ENCODE measurements around the gene ZBTB38. TPM values are rescaled to one million over a fixed set of nuclear protein-coding genes. Genes with fewer than 3 reads are reported as not detected.

Gene ZBTB38
- 116 TPM for total RNA-seq
- long read RNA-seq, transcript ZBTB38-211 (3 exons, 644 nt), result minor isoform, 10 of 76 reads
- long read RNA-seq, transcript ZBTB38-201 (1 exons, 3,588 nt), result major isoform, 37 of 76 reads
- long read RNA-seq, partial matches to known transcripts, result 0 of 76 reads
- long read RNA-seq, other reads (novel, unspliced or antisense), result 22 of 76 reads

DNA sequence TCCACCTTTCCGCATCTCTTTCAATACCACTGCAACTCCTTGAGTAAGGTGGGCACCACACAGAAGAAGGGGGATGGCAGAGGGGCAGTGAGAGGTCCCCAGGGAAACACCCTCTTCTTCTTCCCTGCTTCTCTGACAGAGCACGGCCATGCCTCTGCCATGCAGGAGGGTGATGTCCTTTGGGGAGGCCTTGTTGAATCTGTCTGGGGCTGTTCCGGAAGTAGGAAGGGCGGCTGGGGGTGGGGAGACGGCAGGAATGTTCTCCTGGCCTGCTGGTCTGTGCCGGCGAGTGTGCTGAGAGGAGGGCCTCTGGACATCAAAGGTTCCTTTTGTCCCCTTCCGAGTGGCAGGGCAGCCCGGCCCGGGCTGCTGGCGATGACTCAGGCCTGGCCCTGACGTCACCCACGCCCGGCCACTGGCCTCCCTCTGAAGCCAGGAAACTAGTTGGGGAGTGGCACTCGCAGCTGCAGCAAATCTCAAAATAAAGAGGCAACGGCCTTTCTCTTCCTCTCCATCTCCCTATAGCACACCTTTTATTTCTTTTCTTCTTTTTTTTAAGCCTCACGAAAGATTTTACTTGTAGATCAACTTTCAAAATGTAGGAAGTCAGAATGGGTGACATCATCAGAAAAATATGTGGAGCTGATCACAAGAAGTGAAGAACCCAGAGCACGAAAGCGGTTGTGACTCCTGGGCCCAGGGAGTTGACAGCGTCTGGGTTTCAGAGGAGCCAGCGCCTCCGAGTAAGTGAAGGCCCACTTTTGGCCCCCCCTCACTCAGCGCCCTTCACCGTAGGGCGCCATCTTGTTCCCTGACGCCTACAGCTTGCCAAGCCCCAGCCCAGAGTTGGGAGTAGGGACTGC, at the start of gene ZBTB38:
Gene ZBTB38, plus strand, starts transcription at position 443 of the 863 bp plus-strand sequence. CDS start 73,885 bp downstream, outside the sequence.
- Histone ChIP-seq H3K36me3 (peaks cover 7% of the 10 kb centered on the region), H3K27me3 (ENCODE audit: low read depth) (no peaks in the 10 kb centered on the region), H3K4me3 (peak within 1 kb of the TSS; percentile 59), H3K4me1 (peaks cover 62% of the 10 kb centered on the region), H3K27ac (replicated peaks) (peak within 1 kb of the TSS; percentile 93), H3K9me3 (replicated peaks) (peaks cover 9% of the 10 kb centered on the region)
- intact Hi-C loops (cut with micrococcal nuclease), result no loop called here
- TF ChIP-seq, protein P1, sequence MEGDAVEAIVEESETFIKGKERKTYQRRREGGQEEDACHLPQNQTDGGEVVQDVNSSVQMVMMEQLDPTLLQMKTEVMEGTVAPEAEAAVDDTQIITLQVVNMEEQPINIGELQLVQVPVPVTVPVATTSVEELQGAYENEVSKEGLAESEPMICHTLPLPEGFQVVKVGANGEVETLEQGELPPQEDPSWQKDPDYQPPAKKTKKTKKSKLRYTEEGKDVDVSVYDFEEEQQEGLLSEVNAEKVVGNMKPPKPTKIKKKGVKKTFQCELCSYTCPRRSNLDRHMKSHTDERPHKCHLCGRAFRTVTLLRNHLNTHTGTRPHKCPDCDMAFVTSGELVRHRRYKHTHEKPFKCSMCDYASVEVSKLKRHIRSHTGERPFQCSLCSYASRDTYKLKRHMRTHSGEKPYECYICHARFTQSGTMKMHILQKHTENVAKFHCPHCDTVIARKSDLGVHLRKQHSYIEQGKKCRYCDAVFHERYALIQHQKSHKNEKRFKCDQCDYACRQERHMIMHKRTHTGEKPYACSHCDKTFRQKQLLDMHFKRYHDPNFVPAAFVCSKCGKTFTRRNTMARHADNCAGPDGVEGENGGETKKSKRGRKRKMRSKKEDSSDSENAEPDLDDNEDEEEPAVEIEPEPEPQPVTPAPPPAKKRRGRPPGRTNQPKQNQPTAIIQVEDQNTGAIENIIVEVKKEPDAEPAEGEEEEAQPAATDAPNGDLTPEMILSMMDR (IDR thresholded peaks at IDR 0.05; ENCODE audit: borderline replicate concordance), result no peak
- DNase-seq, result peak; percentile 88

DNA sequence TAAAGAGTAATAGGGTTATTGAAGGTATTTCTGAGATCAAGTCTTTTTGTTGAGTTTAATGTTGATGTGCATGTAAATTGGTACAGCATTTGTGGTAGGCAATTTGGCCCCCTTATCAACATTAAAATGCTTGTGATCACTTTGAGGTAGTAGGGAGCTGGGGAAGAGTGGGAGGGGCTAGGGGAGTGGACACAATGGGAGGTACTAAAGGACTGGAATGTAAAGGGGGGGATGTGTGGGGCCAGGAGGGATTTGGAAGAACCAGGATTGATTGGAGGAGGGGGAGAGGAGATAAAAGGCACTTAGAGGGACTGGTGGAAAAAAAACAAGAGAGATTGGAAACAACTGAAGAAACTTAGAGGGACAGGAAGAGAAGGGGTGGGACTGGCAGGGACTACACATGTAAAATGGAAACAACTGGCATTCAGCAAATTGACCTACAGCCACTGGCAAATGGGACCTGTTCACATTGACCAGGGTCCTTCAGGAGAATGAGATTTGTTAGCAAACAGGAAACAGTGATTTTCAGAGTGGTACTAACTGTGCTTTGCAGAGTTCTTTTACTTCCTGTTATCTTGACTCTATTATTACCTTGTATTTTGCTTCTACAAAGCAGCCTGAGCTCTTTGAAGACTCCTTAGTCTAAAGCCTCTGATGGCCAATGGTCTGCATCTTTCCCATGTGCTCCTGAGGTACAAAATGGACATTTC, 47.8 kb upstream of the ZBTB38 start:
- no peak overlapping the region for H3K27ac ChIP-seq (replicated peaks)
- H3K4me3 ChIP-seq, result no peak overlapping the region
- H3K4me1 ChIP-seq, result no peaks in the 10 kb centered on the region
- no peaks in the 10 kb centered on the region for H3K27me3 ChIP-seq (ENCODE audit: low read depth)
- no peaks in the 10 kb centered on the region for H3K9me3 ChIP-seq (replicated peaks)
- no peaks in the 10 kb centered on the region for H3K36me3 ChIP-seq
- TF ChIP-seq, protein P1 (IDR thresholded peaks at IDR 0.05; ENCODE audit: borderline replicate concordance), result no peak
- DNase-seq, result no peak
- intact Hi-C loops (cut with micrococcal nuclease), result no loop called here

DNA sequence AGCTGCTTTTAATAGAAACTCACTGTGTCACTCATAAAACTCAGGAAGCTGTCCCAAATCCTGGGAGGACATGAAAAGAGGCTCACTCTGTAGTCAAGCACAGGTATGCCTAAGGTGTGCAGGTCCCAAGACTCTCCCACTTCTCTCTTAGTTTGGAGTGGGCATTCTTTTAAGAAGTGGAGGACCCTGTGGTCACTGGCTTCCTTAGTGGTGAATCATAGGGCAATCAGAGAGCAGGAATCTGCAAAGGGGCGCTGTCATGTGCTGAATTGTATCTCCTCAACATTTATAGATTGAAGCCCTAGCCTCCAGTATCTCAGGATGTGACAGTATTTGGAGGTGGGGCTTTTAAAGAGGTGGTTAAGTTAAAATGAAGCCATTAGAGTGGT, 47.2 kb upstream of the ZBTB38 start:
- Histone ChIP-seq H3K9me3 (replicated peaks) (no peaks in the 10 kb centered on the region), H3K36me3 (no peaks in the 10 kb centered on the region), H3K27ac (replicated peaks) (no peak overlapping the region), H3K27me3 (ENCODE audit: low read depth) (no peaks in the 10 kb centered on the region), H3K4me3 (no peak overlapping the region), H3K4me1 (no peaks in the 10 kb centered on the region)
- no peak for DNase-seq
- intact Hi-C loops (cut with micrococcal nuclease), result no loop called here
- TF ChIP-seq, protein P1 (IDR thresholded peaks at IDR 0.05; ENCODE audit: borderline replicate concordance), result no peak

DNA sequence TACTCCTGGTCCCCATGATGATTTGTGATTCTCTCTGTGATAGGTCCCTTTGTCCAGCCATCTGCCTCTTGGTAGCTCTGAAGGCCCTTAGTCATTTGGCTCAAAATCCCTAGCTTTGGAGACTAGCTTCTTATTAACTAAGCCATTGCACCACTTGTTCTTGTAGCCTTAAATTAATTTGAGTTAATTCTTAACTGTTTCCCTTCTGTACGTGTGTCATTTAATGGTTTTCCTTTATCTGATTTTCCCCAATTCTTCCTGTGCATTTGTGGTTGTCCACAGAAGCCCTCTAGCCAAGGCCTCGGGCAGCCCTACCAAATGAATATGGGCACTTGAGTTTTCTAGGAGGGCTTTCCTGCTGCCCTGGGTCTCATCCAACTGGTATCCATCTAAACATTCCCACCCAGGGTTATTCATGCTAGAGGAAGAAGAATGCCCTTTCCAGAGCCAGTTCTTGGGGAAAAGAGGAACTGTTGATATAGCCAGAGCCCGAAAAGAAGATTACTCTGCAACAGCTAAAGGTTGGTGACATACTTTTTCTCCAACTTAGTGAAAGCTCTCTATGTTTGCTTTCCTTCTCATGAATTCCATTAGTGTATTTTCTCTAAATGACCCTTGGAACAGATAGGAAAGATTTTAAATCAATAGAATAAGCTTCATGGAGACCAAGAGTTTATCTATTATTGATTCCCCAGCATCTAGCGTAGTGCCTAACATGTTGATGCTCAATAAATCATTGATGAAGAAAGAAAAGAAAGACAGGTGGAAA, 44.2 kb upstream of the ZBTB38 start:
- H3K27me3 ChIP-seq (ENCODE audit: low read depth), result no peaks in the 10 kb centered on the region
- no peaks in the 10 kb centered on the region for H3K36me3 ChIP-seq
- no peak overlapping the region for H3K4me3 ChIP-seq
- no peak overlapping the region for H3K27ac ChIP-seq (replicated peaks)
- no peaks in the 10 kb centered on the region for H3K9me3 ChIP-seq (replicated peaks)
- DNase-seq, result no peak
- TF ChIP-seq, protein P1 (IDR thresholded peaks at IDR 0.05; ENCODE audit: borderline replicate concordance), result no peak
- intact Hi-C loops (cut with micrococcal nuclease), result no loop called here
- H3K4me1 ChIP-seq, result peaks cover 6% of the 10 kb centered on the region

DNA sequence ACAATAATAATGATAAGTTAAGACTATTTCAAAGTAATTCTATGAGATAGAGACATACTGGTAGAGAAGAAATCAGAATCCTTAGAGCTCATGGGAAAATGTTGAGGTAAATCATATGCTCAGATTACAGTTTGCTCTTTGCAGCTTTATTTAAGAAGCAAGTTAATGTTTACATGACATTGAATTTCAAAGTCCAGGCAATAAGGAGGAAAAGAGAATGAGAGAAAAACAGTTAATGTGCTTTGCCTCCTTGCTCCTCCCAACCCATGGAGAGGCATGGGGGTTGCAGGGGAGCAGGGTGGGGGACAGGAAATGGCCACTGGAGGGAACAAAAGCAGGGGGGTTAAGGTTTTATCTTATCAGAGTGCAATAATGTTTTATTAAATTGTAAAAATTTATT, 42.2 kb upstream of the ZBTB38 start:
- intact Hi-C loops (cut with micrococcal nuclease), result no loop called here

More for the DNA sequence above, 42.2 kb upstream of the ZBTB38 start:
- DNase-seq, result no peak
- Histone ChIP-seq H3K4me3 (no peak overlapping the region), H3K9me3 (replicated peaks) (no peaks in the 10 kb centered on the region), H3K36me3 (no peaks in the 10 kb centered on the region), H3K27me3 (ENCODE audit: low read depth) (no peaks in the 10 kb centered on the region), H3K27ac (replicated peaks) (no peak overlapping the region), H3K4me1 (peaks cover 6% of the 10 kb centered on the region)
- TF ChIP-seq, protein P1 (IDR thresholded peaks at IDR 0.05; ENCODE audit: borderline replicate concordance), result no peak

Measured in left ventricle myocardium inferior (tissue), 1 donor.